MV-4-11 (cell line): ENCODE measurements around the gene MAL.
A peak's percentile ranks its signal among the peaks of the same experiment; 100 is the strongest.

Experiments used
- DNase-seq: peaks from one replicate; lab custom pipeline; 2025; lab: John Stamatoyannopoulos, UW

The MAL gene

GRCh38 chr2:95025406-95026319 is at the start of gene MAL:
TSS of gene MAL (plus strand) at chr2:95025708. CDS start at chr2:95025793, 85 bp downstream.
- DNase-seq, result no peak

DNA sequence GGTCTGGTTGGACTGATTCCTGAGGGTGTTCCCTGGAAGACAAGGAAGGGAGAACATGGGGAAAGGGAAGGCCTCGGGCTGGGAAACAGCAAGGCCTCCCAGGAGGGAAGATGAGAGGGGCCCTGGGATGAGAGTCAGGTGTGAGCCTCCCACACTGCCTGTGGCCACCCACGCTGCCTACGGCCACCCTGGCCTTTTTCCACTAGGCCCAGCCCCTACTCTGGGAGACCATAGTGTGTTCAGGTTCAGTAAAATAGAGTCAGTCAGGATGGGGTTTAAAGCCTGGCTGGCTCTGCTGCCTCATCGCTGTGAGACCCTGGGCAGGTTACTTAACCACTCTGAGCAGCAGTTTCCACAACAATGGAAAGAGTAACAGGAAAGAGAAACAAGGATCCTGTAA is 47.7 kb upstream of the MAL start:
- DNase-seq, result no peak

- no peak for DNase-seq
Measured at GRCh38 chr2:94978917-94979316, 46.6 kb upstream of the MAL start.

DNA sequence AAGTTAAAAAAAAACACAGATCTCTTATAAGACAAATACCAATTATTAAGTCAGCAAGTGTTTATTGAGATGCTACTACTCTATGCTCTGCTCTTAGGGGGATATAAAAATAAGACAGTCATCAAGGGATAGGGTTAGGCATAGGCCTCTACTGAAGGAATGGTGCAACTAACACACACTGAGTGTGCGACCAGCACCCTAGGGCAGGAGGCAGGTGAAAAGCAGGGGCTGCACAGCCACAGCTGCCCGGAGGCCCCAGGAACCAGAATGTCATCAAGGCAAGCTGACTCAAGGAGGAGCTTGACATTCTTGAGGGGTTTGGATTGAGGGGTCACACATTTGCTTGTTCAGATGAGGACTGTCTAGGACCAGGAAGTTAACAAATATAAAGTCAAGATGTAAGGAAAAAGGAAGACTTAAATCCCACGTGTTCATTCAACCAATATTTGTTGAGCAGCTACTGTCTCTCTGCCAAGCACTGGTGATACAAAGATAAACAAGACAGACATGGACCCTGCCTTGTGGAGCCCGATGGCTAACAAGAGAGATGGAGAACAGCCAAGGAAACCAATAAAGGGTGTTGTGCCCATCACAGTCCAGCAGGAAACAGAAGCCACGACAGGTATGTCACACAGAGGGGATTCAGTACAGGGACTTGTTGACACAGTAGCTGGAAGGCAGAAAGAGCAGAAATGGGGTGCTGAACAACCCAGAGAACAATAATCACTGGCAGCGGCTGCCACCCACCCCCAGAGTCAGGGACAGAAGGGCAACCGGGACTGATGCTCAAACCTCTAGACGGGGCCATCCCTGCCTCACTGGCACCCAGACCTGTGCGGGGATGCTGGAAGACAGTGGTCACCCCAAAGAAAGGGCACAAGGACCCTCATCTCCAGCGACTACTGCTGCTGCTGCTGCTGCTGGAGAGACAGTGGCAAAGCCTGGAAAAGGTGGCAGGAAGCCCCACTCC is 45.8 kb upstream of the MAL start:
- no peak for DNase-seq

DNA sequence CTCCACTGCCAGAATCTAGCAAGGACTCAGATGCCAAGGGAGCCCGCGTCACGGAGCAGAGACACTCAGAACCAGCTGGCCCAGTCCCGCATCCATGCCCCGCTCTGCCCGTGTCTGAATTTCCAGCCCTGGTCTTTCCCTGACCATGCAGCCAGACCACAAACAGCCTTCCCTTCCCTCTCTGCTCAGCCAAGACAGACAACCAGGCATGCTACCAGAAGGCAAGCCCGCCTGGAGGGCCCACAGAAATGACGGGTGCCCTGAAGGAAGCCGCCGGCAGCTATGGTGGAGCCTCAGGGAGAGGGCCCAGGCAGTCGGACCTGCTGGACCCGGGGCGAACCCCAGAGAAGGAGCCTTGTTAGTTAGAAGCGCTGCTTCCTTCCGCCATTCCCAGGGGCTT is 45.1 kb upstream of the MAL start:
- no peak for DNase-seq

DNA sequence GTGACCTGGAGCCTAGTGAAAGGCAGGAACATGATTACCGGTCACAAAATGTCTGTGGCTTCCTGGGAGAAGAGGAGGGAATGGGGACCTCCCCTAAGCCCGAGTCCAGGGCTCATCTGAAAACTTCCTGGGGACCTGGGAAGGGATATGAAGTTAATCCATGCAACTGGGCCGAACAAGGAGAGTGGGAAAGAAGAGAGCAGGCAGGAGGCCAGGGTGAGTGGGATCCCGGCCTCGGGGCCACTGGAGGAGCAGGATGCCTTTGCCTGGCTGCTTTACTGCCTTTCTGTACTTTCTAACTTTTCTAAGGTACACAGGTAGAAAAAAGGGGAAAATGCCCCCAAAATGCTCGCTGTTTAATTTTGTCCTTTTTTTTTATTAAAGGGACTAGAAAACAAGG is 43.4 kb upstream of the MAL start:
- DNase-seq, result no peak

GRCh38 chr2:94982675-94983074 is 42.8 kb upstream of the MAL start:
- no peak for DNase-seq

GRCh38 chr2:94984964-94985575 is 40.4 kb upstream of the MAL start:
- no peak for DNase-seq

DNA sequence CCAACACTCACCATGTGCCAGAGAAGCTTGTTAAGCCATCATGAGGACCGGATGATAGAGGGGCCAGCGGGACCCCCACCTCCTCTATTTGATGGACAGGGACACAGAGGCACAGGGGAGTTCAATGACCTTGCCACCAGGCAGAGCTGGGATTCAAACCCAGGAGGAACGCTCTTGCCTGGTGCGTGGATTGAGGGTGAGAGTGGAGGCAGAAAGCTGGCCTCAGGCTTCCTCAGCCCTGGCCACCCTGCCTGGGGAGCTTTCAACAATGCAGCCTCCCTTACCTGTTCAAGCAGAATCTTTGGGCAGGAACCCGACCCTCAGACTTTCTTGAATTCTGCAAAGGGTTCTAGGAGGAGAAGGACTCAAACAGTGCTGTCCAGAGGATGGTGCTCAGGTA is 39.9 kb upstream of the MAL start:
- DNase-seq, result no peak

DNA sequence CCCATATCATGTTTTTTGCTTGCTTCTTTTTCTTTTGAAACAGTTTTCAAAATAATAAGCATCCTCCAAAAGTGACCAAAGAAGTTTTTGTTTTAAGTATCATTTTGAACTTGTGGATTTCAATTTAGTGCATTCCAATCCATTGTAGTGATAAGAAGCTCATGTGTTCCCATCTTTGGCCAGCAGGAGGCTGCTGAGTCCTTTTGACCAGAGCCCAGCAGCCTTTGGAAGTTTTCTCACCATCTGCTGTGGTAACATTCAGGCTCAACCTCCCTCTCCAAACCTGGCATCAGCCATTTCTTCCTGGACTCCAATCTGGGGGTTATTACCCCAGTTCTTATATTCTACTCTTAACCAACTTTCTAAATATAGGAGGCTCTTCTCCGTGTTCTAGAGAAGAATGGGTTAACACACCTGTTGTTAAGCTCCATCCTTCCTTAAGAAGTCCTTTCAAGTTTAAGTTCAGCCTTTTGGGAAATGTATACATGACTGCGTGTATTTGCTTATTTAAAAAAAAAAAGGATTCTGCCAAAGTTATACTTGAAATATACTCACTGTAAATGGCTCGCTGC is 39.0 kb upstream of the MAL start:
- DNase-seq, result peak; percentile 49

GRCh38 chr2:94987074-94988020 is 38.2 kb upstream of the MAL start:
- peak; percentile 39 for DNase-seq

GRCh38 chr2:94990956-94991355 is 34.6 kb upstream of the MAL start:
- DNase-seq, result no peak

DNA sequence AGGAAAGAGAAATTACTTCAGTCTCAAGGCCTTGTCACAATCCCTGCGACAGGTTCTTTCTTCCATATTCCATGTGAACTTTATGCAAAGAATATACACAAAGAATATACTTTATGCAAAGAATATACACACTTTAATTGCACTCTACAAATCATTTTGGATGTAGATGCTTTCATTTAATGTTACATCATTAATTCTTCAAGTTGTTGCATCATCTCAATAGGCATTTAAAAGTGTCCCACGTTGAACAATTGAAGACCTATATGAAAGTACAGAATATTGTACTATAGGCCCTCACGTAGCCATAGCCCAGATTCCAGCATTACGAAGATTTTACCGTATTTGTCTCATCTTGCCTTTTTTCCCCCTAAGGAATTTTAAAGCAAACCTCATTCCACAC is 33.1 kb upstream of the MAL start:
- DNase-seq, result no peak

DNA sequence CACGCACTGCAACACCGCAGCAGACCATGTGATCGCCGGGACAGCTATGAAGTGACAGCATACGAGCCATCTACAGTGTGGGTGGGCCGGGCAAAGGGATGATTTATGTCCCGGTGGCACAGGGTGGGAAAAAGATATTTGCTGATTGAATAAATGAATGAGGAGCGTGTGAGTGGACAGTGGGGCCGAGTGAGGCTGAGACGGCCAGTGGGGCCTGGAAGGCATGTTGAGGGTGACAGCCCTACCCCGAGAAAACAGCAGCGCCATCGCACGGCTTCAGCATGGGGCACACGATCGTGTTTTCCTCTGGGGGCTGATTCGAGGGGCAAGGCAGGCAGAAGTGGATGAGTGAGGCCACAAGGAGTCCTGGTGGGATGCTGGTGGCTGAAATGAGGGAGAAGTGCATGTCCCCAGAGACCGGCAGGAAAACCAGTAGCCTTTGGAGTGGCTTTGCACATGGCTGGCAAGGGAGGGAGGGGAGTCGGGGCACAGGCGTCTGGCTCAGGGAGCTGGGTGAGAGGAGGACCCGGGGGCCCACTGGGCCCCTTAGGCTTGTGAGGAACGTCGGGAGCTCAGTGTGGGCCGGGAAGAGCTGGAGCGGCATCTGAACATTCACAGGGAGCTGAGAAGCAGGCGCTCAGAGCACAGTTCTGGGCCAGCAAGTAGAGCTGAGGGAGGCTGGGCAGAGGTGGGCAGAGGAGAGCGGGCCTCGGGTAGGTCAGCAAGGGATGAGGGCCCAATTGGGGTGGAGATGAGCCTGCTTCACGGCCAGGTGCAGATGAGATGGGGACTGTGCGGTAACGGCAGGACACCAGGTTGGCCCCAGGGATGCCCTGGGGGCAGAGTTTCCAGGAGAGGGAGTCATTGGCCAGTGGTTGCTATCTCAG is 32.1 kb upstream of the MAL start:
- DNase-seq, result no peak

GRCh38 chr2:94994063-94994913 is 31.2 kb upstream of the MAL start:
- DNase-seq, result no peak

GRCh38 chr2:94994914-94995552 is 30.5 kb upstream of the MAL start:
- no peak for DNase-seq

GRCh38 chr2:94995553-94996304 is 29.8 kb upstream of the MAL start:
- DNase-seq, result no peak
